PC-3 (cell line): Measurements from ENCODE around the gene EDC3.

Experiments
- EZH2 ChIP-seq: fragments of 300-600 bp; sonication (generic); IDR thresholded peaks from one replicate; pipeline ENCODE4 v1.6.1; 2017; ENCODE audit warnings: antibody characterized with exemption, mild to moderate bottlenecking, low read length; ENCODE audit not compliant: unreplicated experiment
- EZH2phosphoT487 ChIP-seq: fragments of 300-600 bp; sonication (generic); IDR thresholded peaks from 2 replicates; pipeline ENCODE4 v1.6.1; 2018; ENCODE audit warnings: mild to moderate bottlenecking, antibody characterized with exemption, low read length, borderline replicate concordance
- TF ChIP-seq, protein P1 (sequence below): fragments of 300-600 bp; sonication (generic); conservative IDR thresholded peaks from 2 replicates; pipeline ENCODE4 v1.5.1; 2017; ENCODE audit warnings: antibody characterized with exemption, low read depth, mild to moderate bottlenecking, low read length

DNA sequence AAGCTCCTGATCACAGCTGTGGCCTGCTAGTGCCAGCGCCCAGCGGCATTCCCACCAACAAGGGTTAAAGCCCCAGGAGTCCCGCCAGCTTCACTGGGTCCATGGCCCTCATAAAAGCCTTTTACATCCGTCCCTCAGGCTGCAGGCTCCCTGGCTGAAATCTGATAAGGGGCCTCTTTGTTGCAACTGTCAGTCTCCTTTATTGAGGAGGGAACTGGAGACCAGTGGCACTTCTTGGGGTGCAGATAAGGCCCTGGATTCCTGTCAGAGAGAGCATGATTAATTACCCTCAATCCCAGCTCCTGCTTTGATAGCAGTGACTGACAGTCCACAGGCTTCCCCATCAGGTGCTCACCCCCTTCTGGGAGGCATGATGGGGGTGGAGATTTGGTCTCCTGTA lies 111.0 kb downstream of the EDC3 start:
- TF ChIP-seq EZH2 (no peak), EZH2phosphoT487 (no peak)
- TF ChIP-seq, protein P1, sequence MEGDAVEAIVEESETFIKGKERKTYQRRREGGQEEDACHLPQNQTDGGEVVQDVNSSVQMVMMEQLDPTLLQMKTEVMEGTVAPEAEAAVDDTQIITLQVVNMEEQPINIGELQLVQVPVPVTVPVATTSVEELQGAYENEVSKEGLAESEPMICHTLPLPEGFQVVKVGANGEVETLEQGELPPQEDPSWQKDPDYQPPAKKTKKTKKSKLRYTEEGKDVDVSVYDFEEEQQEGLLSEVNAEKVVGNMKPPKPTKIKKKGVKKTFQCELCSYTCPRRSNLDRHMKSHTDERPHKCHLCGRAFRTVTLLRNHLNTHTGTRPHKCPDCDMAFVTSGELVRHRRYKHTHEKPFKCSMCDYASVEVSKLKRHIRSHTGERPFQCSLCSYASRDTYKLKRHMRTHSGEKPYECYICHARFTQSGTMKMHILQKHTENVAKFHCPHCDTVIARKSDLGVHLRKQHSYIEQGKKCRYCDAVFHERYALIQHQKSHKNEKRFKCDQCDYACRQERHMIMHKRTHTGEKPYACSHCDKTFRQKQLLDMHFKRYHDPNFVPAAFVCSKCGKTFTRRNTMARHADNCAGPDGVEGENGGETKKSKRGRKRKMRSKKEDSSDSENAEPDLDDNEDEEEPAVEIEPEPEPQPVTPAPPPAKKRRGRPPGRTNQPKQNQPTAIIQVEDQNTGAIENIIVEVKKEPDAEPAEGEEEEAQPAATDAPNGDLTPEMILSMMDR, result no peak
